ENCODE results near the gene SLC15A2. TPM values are rescaled to one million over a fixed set of nuclear protein-coding genes. Genes with fewer than 3 reads are reported as not detected.
"Not testable (repeated sequence)": the region's sequence is repeated elsewhere in the genome, so short reads cannot be mapped to it uniquely, and the experiment has no call there.

Gene SLC15A2
- total RNA-seq: 0.40 and 0.50 TPM in 2 replicates
- long read RNA-seq: 0 reads

- Mint-ChIP-seq H3K9me3 (ENCODE audit: unreplicated experiment) (no peaks in the 10 kb centered on the region), H3K36me3 (ENCODE audit: unreplicated experiment) (no peaks in the 10 kb centered on the region), H3K27ac (ENCODE audit: unreplicated experiment) (no peak within 1 kb of the TSS), H3K4me1 (ENCODE audit: unreplicated experiment) (no peaks in the 10 kb centered on the region), H3K27me3 (ENCODE audit: unreplicated experiment) (no peaks in the 10 kb centered on the region), H3K4me3 (ENCODE audit: unreplicated experiment) (no peak within 1 kb of the TSS)
- TF ChIP-seq, protein P1, sequence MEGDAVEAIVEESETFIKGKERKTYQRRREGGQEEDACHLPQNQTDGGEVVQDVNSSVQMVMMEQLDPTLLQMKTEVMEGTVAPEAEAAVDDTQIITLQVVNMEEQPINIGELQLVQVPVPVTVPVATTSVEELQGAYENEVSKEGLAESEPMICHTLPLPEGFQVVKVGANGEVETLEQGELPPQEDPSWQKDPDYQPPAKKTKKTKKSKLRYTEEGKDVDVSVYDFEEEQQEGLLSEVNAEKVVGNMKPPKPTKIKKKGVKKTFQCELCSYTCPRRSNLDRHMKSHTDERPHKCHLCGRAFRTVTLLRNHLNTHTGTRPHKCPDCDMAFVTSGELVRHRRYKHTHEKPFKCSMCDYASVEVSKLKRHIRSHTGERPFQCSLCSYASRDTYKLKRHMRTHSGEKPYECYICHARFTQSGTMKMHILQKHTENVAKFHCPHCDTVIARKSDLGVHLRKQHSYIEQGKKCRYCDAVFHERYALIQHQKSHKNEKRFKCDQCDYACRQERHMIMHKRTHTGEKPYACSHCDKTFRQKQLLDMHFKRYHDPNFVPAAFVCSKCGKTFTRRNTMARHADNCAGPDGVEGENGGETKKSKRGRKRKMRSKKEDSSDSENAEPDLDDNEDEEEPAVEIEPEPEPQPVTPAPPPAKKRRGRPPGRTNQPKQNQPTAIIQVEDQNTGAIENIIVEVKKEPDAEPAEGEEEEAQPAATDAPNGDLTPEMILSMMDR (IDR thresholded peaks at IDR 0.05): no peak
- no peak for DNase-seq (ENCODE audit: extremely low spot score, unreplicated experiment)
Measured at GRCh38 chr3:121894301-121894990, at the start of gene SLC15A2. Gene SLC15A2 (plus strand): TSS chr3:121894401. CDS start chr3:121894477, 76 bp downstream.

DNA sequence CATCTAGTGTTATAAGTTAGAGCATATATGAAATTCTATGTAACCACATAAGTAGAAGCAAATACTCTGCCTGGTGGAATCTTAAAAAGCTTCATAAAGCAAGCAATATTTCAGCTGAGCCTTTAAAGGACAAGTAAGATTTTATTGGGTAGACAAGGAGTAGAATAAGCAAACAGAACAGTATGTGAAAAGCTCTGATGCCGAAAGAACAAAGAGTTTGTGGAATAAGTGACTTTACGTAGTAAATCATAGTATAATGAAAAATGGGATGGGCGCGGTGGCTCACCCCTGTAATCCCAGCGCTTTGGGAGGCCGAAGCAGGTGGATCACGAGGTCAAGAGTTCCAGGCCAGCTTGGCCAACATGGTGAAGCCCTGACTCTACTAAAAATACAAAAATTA is 49.3 kb upstream of the SLC15A2 start:
- no peaks in the 10 kb centered on the region for H3K27me3 Mint-ChIP-seq (ENCODE audit: unreplicated experiment)
- no peaks in the 10 kb centered on the region for H3K4me1 Mint-ChIP-seq (ENCODE audit: unreplicated experiment)
- H3K9me3 Mint-ChIP-seq (ENCODE audit: unreplicated experiment): no peaks in the 10 kb centered on the region
- H3K27ac Mint-ChIP-seq (ENCODE audit: unreplicated experiment): no peak overlapping the region
- H3K4me3 Mint-ChIP-seq (ENCODE audit: unreplicated experiment): no peak overlapping the region
- TF ChIP-seq, protein P1 (IDR thresholded peaks at IDR 0.05): no peak
- no peaks in the 10 kb centered on the region for H3K36me3 Mint-ChIP-seq (ENCODE audit: unreplicated experiment)
- no peak for DNase-seq (ENCODE audit: extremely low spot score, unreplicated experiment)

DNA sequence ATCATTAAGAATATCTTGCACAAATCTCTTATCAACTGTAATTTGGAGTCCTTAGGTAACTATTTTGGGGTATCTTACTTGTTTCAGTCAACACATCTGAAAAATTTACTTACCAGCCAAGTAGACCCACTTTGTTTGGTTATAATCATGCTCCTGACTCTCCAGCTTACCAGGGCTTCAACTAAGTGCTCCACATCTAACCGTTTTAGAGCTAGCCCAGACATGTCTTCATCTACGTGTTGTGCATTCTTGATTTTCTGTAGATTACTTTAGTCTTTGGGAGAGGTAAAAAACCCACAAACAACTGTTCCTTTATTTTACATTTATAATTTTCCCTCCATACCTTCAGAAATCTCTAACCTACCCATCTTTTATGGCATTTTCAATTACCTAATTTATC is 41.9 kb upstream of the SLC15A2 start:
- DNase-seq (ENCODE audit: extremely low spot score, unreplicated experiment): no peak
- Mint-ChIP-seq H3K4me1 (ENCODE audit: unreplicated experiment) (no peaks in the 10 kb centered on the region), H3K9me3 (ENCODE audit: unreplicated experiment) (no peaks in the 10 kb centered on the region), H3K27ac (ENCODE audit: unreplicated experiment) (no peak overlapping the region), H3K36me3 (ENCODE audit: unreplicated experiment) (no peaks in the 10 kb centered on the region), H3K4me3 (ENCODE audit: unreplicated experiment) (no peak overlapping the region), H3K27me3 (ENCODE audit: unreplicated experiment) (no peaks in the 10 kb centered on the region)
- TF ChIP-seq, protein P1 (IDR thresholded peaks at IDR 0.05): no peak

DNA sequence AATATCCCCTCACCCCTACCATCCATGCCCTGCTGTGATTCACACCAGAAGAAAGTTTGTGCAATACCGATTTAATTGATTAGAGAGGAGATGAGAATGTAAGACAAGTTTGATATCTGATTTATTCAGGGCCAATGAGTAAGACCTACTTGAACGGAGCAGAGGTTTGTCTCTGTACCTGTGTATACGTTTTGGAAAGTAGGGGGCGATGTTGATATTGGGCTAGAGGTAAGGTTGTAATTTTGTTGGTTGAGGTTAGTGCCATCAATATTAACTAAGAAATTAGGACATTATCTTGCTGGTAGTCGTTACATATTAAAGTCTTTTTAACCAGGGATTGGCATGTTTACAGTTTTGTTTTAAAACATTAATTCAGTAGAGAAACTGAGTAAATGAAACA is 38.6 kb upstream of the SLC15A2 start:
- Mint-ChIP-seq H3K27ac (ENCODE audit: unreplicated experiment) (no peak overlapping the region), H3K27me3 (ENCODE audit: unreplicated experiment) (no peaks in the 10 kb centered on the region), H3K4me3 (ENCODE audit: unreplicated experiment) (no peak overlapping the region), H3K9me3 (ENCODE audit: unreplicated experiment) (no peaks in the 10 kb centered on the region), H3K36me3 (ENCODE audit: unreplicated experiment) (no peaks in the 10 kb centered on the region), H3K4me1 (ENCODE audit: unreplicated experiment) (no peaks in the 10 kb centered on the region)
- DNase-seq (ENCODE audit: extremely low spot score, unreplicated experiment): no peak
- TF ChIP-seq, protein P1 (IDR thresholded peaks at IDR 0.05): peak; percentile 18

GRCh38 chr3:121857778-121858177 is 36.4 kb upstream of the SLC15A2 start:
- H3K9me3 Mint-ChIP-seq (ENCODE audit: unreplicated experiment); H3K4me3 Mint-ChIP-seq (ENCODE audit: unreplicated experiment); DNase-seq (ENCODE audit: extremely low spot score, unreplicated experiment); H3K27me3 Mint-ChIP-seq (ENCODE audit: unreplicated experiment); H3K4me1 Mint-ChIP-seq (ENCODE audit: unreplicated experiment); H3K36me3 Mint-ChIP-seq (ENCODE audit: unreplicated experiment); H3K27ac Mint-ChIP-seq (ENCODE audit: unreplicated experiment): not testable (repeated sequence)

- not testable (repeated sequence) for H3K27ac Mint-ChIP-seq (ENCODE audit: unreplicated experiment); H3K36me3 Mint-ChIP-seq (ENCODE audit: unreplicated experiment); DNase-seq (ENCODE audit: extremely low spot score, unreplicated experiment); H3K4me3 Mint-ChIP-seq (ENCODE audit: unreplicated experiment); H3K27me3 Mint-ChIP-seq (ENCODE audit: unreplicated experiment); H3K4me1 Mint-ChIP-seq (ENCODE audit: unreplicated experiment); H3K9me3 Mint-ChIP-seq (ENCODE audit: unreplicated experiment)
Measured at GRCh38 chr3:121863247-121863646, 31.0 kb upstream of the SLC15A2 start.

Data from osteocyte (in vitro differentiated cells).